Liver (tissue), 9 donors: ENCODE results near the gene WBP2. TPM values are rescaled to one million over a fixed set of nuclear protein-coding genes. Genes with fewer than 3 reads are reported as not detected.

Source experiments
- DNase-seq: peaks from one replicate; pipeline ENCODE4 v3.0.0-alpha.2; 2017; ENCODE audit warnings: low spot score
- H3K27ac ChIP-seq, 2 donors: one replicate each; pipeline ENCODE4 v1.7.0; 2013; ENCODE audit warnings: inconsistent platforms in 2 of 2, low read length in 2 of 2, control low read depth in 1 of 2, low read depth in 1 of 2, mild to moderate bottlenecking in 1 of 2
- H3K27me3 ChIP-seq, 4 donors: one replicate each; pipeline versions ENCODE4 v1.6.1 to v1.7.0; 2013; ENCODE audit warnings: low read length in 3 of 4, inconsistent platforms in 1 of 4, mild to moderate bottlenecking in 1 of 4, moderate library complexity in 1 of 4; ENCODE audit not compliant: control insufficient read depth in 4 of 4, insufficient read depth in 4 of 4
- H3K36me3 ChIP-seq, 4 donors: one replicate each; pipeline versions ENCODE4 v1.6.1 to v1.7.0; 2013; ENCODE audit warnings: low read length in 3 of 4, mild to moderate bottlenecking in 3 of 4, low read depth in 1 of 4, moderate library complexity in 1 of 4; ENCODE audit not compliant: control insufficient read depth in 4 of 4, insufficient read depth in 3 of 4
- H3K4me1 ChIP-seq, 4 donors: one replicate each; pipeline versions ENCODE4 v1.6.1 to v1.7.0; 2013; ENCODE audit warnings: low read length in 3 of 4, mild to moderate bottlenecking in 3 of 4, moderate library complexity in 1 of 4; ENCODE audit not compliant: control insufficient read depth in 4 of 4, insufficient read depth in 4 of 4
- H3K4me3 ChIP-seq, 3 donors: one replicate each; pipeline versions ENCODE4 v1.6.1 to v1.7.0; 2013; ENCODE audit warnings: low read length in 3 of 3, control low read depth in 1 of 3, low read depth in 1 of 3, mild to moderate bottlenecking in 1 of 3
- H3K9ac ChIP-seq, 2 donors: one replicate each; pipeline ENCODE4 v1.7.0; 2013; ENCODE audit warnings: low read length in 2 of 2, mild to moderate bottlenecking in 2 of 2, moderate library complexity in 2 of 2, control low read depth in 1 of 2, low read depth in 1 of 2
- H3K9me3 ChIP-seq, 4 donors: one replicate each; pipeline versions ENCODE4 v1.6.1 to v1.7.0; 2013; ENCODE audit warnings: low read length in 3 of 4; ENCODE audit not compliant: control insufficient read depth in 4 of 4
- EGR1 ChIP-seq, 2 donors: IDR thresholded peaks; 2 replicates each; pipeline ENCODE4 v1.6.1; 2016 to 2018; ENCODE audit warnings: antibody characterized with exemption in 2 of 2, low read depth in 2 of 2
- FOXA1 ChIP-seq: IDR thresholded peaks from 2 replicates; pipeline ENCODE4 v1.6.1; 2016; ENCODE audit warnings: antibody characterized with exemption
- GABPA ChIP-seq, 2 donors: IDR thresholded peaks in 1 of 2; conservative IDR thresholded peaks in 1 of 2; 2 replicates each; pipeline ENCODE4 v1.6.1; 2016; ENCODE audit warnings: antibody characterized with exemption in 2 of 2, mild to moderate bottlenecking in 1 of 2, moderate library complexity in 1 of 2
- HNF4A ChIP-seq, 2 donors: conservative IDR thresholded peaks; 2 replicates each; pipeline ENCODE4 v1.6.1; 2016; ENCODE audit warnings: antibody characterized with exemption in 2 of 2, mild to moderate bottlenecking in 2 of 2
- MAX ChIP-seq: IDR thresholded peaks from 2 replicates; pipeline ENCODE4 v1.6.1; 2016; ENCODE audit warnings: antibody characterized with exemption
- NR2F2 ChIP-seq: IDR thresholded peaks from 2 replicates; pipeline ENCODE4 v1.6.1; 2016; ENCODE audit warnings: antibody characterized with exemption
- WGBS: extraction: QIAGEN DNeasy Blood & Tissue Kit; methylation state at CpG from one replicate; pipeline ENCODE4 v1.1.7; 2013; 5-methylcytosine and 5-hydroxymethylcytosine counted together
- polyA plus RNA-seq, 2 donors: library from polyadenylated mRNA; stranded (reverse) in 1 of 2; unstranded in 1 of 2; fragments of 200-250 nt in 1 of 2; fragments of >200 nt in 1 of 2; fragmentation: Nextera tagmentation in 1 of 2; extraction: Ambion mirVana in 1 of 2; gene quantifications; one replicate each; pipeline versions ENCODE4 v1.2.1 to v1.2.3, GENCODE V29; 2013 to 2015
- total RNA-seq, 2 donors: library from RNA; depleted of rRNA; stranded (reverse); fragments of >200 nt; gene quantifications; one replicate each; pipeline ENCODE4 v1.2.3, GENCODE V29; 2014
- TF ChIP-seq, protein P1 (sequence below): IDR thresholded peaks from 2 replicates; pipeline ENCODE4 v1.6.1; 2016; ENCODE audit warnings: antibody characterized with exemption, mild to moderate bottlenecking
- TF ChIP-seq, protein P2 (sequence below): fragments of 150-350 bp; IDR thresholded peaks from 2 replicates; pipeline ENCODE4 v1.5.1; 2017; ENCODE audit warnings: improper control_type of control experiment, low read depth, low read length; ENCODE audit not compliant: missing input control
- donor health status: healthy.
- donor health status: healthy.
- donor health status: healthy.
- donor health status: healthy.
- donor health status: healthy.

WBP2 gene
- total and polyA plus RNA-seq, 4 donors, result 29.0 to 99.4 (median 51.6) TPM

DNA sequence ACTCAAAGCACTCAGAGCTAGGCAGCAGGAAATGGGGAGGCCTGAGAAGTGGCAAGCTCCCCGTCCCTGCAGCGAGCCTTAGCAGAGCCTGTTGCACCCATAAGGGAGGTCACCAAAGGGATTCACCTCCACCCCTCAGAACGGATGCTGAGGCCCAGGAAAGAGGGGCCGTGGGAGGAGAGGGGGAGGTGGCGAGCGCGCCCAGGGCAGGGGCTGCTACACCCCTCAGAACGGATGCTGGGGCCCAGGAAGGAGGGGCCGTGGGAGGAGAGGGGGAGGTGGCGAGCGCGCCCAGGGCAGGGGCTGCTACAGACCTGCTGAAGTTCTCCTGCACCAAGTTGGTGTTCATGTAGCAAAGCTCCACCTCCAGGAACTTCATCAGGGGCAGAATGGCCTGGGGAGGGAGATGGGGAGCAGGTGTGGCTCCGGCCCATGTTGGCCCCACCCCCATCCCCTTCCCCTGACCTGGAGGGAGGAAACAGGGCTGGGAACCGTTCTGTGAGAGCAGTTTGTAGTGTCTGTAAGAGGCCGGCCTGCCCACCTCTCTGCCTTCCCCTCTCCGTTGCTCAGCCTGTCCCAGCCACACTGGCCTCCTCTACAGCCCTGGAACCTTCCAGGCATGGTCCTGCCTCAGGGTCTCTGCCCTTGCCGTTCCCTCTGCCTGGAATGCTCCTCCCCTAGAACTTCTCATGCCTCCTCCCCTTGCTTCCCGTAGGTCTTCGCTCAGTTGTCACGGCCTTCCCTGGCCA is 22.3 kb downstream of the WBP2 start:
- Histone ChIP-seq H3K4me1 (peaks cover 0 to 6% (median 1%) of the 10 kb centered on the region in 4 donors), H3K27me3 (no peaks in the 10 kb centered on the region), H3K27ac (peak overlapping the region; percentile 19 to 44), H3K9me3 (no peaks in the 10 kb centered on the region), H3K9ac (no peak overlapping the region), H3K4me3 (no peak overlapping the region), H3K36me3 (peaks cover 8 to 37% (median 11%) of the 10 kb centered on the region in 4 donors)
- no peak for DNase-seq
- WGBS, result 74% methylated on average over 20 of the region's 20 CpGs
- TF ChIP-seq MAX (no peak), EGR1 (IDR thresholded peaks at IDR 0.05; ENCODE audit: low read depth in 2 of 2) (no peak), HNF4A (conservative IDR thresholded peaks at IDR 0.05) (no peak), GABPA (IDR thresholded peaks at IDR 0.05 in 1 of 2, conservative IDR thresholded peaks at IDR 0.05 in 1 of 2) (no peak), NR2F2 (no peak)
- TF ChIP-seq, protein P1, sequence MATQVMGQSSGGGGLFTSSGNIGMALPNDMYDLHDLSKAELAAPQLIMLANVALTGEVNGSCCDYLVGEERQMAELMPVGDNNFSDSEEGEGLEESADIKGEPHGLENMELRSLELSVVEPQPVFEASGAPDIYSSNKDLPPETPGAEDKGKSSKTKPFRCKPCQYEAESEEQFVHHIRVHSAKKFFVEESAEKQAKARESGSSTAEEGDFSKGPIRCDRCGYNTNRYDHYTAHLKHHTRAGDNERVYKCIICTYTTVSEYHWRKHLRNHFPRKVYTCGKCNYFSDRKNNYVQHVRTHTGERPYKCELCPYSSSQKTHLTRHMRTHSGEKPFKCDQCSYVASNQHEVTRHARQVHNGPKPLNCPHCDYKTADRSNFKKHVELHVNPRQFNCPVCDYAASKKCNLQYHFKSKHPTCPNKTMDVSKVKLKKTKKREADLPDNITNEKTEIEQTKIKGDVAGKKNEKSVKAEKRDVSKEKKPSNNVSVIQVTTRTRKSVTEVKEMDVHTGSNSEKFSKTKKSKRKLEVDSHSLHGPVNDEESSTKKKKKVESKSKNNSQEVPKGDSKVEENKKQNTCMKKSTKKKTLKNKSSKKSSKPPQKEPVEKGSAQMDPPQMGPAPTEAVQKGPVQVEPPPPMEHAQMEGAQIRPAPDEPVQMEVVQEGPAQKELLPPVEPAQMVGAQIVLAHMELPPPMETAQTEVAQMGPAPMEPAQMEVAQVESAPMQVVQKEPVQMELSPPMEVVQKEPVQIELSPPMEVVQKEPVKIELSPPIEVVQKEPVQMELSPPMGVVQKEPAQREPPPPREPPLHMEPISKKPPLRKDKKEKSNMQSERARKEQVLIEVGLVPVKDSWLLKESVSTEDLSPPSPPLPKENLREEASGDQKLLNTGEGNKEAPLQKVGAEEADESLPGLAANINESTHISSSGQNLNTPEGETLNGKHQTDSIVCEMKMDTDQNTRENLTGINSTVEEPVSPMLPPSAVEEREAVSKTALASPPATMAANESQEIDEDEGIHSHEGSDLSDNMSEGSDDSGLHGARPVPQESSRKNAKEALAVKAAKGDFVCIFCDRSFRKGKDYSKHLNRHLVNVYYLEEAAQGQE, result no peak

DNA sequence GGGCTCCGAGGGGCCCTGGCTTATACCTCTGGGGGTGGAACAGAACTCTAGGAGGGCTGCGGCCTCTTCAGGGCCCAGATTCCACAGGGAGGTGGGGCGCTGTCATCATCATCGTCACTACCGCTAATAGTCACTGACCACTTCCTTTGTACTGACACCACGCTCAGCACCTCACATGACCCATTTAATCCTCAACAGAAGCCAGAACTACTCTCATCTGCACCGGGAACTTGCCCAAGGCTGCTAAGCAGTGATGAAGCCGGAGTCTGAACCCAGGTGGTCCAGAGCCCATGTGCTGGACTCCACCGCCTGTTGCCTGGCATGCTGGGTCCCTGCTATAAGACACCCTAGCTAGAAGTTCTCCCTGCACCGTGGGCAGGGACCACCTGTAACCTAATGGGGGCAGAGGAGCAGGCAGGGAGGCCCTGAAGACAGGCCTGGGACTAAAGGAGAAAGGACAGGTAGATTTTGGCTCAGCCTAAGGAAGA is 22.9 kb downstream of the WBP2 start:
- no peaks in the 10 kb centered on the region for H3K27me3 ChIP-seq
- no peaks in the 10 kb centered on the region for H3K9me3 ChIP-seq
- TF ChIP-seq, protein P1, result no peak
- DNase-seq, result no peak
- 80% methylated on average over 10 of the region's 10 CpGs for WGBS
- H3K4me3 ChIP-seq, result no peak overlapping the region
- H3K9ac ChIP-seq, result no peak overlapping the region
- peaks cover 6 to 34% (median 11%) of the 10 kb centered on the region in 4 donors for H3K36me3 ChIP-seq
- H3K27ac ChIP-seq, result peak overlapping the region; percentile 19 to 44
- H3K4me1 ChIP-seq, result peaks cover 0 to 12% (median 4%) of the 10 kb centered on the region in 4 donors

DNA sequence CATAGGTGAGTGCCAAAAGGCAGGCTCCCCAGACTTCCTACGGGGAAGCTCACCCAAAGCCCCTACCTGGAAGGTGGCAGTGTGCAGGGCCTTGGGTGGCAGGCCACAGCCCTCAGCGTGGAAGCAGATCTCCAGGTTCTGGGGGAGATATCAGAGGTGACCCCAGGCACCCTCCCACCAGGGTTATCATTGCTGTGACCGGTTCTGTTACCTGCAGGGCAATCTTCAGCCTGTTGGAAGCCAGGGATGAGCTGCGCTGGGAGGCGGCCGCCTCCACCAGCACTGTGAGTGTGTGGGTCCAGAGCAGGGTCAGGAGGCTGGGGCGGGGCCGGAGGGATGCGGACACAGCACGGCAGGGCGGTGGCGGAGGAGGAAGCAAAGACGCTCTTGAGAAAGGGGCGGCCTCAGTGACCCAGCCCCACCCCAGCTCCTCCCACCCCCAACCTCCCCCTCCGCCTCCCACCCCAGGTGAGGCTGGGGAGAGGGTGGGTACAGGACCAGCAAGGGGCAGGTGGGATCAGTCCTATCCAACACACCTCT is 24.0 kb downstream of the WBP2 start:
- Histone ChIP-seq H3K9me3 (no peaks in the 10 kb centered on the region), H3K27ac (no peak overlapping the region), H3K36me3 (peaks cover 6 to 31% (median 11%) of the 10 kb centered on the region in 4 donors), H3K9ac (no peak overlapping the region), H3K4me3 (no peak overlapping the region), H3K4me1 (peaks cover 0 to 19% (median 9%) of the 10 kb centered on the region in 4 donors), H3K27me3 (no peaks in the 10 kb centered on the region)
- no peak for DNase-seq
- TF ChIP-seq EGR1 (IDR thresholded peaks at IDR 0.05; ENCODE audit: low read depth in 2 of 2), result no peak
- no peak for TF ChIP-seq FOXA1
- TF ChIP-seq, protein P2, sequence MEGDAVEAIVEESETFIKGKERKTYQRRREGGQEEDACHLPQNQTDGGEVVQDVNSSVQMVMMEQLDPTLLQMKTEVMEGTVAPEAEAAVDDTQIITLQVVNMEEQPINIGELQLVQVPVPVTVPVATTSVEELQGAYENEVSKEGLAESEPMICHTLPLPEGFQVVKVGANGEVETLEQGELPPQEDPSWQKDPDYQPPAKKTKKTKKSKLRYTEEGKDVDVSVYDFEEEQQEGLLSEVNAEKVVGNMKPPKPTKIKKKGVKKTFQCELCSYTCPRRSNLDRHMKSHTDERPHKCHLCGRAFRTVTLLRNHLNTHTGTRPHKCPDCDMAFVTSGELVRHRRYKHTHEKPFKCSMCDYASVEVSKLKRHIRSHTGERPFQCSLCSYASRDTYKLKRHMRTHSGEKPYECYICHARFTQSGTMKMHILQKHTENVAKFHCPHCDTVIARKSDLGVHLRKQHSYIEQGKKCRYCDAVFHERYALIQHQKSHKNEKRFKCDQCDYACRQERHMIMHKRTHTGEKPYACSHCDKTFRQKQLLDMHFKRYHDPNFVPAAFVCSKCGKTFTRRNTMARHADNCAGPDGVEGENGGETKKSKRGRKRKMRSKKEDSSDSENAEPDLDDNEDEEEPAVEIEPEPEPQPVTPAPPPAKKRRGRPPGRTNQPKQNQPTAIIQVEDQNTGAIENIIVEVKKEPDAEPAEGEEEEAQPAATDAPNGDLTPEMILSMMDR, result no peak
- 90% methylated on average over 15 of the region's 15 CpGs for WGBS
